ENCODE data around the gene MAZ. TPM values are rescaled to one million over a fixed set of nuclear protein-coding genes. Genes with fewer than 3 reads are reported as not detected.
A peak's percentile ranks its signal among the peaks of the same experiment; 100 is the strongest.

The MAZ gene
- total and polyA plus RNA-seq, 2 of the 13 experiments (the other 11 are each of a cell fraction or from before 2014, with no cell fraction given), result 203 to 277 TPM

GRCh38 chr16:29790183-29790948 lies 16.0 kb upstream of the MAZ start, which contains the start of gene KIF22 (continued):
- peak; percentile 33; the same call in 1 of the 2 replicates for TF ChIP-seq NFAT5 (CRISPR knock-in tag; IDR thresholded peaks at IDR 0.05)
- no peak for TF ChIP-seq THAP7 (CRISPR knock-in tag; IDR thresholded peaks at IDR 0.05)
- TF ChIP-seq KAT7 (CRISPR knock-in tag; IDR thresholded peaks at IDR 0.05; ENCODE audit: borderline replicate concordance), result peak; percentile 97
- no peak for TF ChIP-seq IRF1 (CRISPR knock-in tag; IDR thresholded peaks at IDR 0.05; ENCODE audit: low read depth)
- peak; percentile 84 for TF ChIP-seq NFE2L1 (CRISPR knock-in tag; IDR thresholded peaks at IDR 0.05; ENCODE audit: borderline replicate concordance)
- peak; percentile 90; the same call in 1 of the 2 replicates for TF ChIP-seq SPEN (CRISPR knock-in tag; IDR thresholded peaks at IDR 0.05; ENCODE audit: low read depth)
- no peak; the same call in 1 of the 2 replicates for TF ChIP-seq ZNF343 (CRISPR knock-in tag; IDR thresholded peaks at IDR 0.05)
- TF ChIP-seq POLR2A (IDR thresholded peaks at IDR 0.05; ENCODE audit: insufficient read depth in 1 of 2, low read depth in 2 of 2, low read length in 2 of 2), result peak; percentile 89
- peak; percentile 89 for TF ChIP-seq BRF2 (CRISPR knock-in tag; IDR thresholded peaks at IDR 0.05)
- TF ChIP-seq BHLHE40 (IDR thresholded peaks at IDR 0.05; ENCODE audit: low read length), result peak; percentile 60; the same call in 1 of the 2 replicates
- TF ChIP-seq E2F5 (CRISPR knock-in tag; conservative IDR thresholded peaks at IDR 0.05), result peak; percentile 97
- peak; percentile 68; the same call in 1 of the 2 replicates for TF ChIP-seq ZBTB20 (CRISPR knock-in tag; IDR thresholded peaks at IDR 0.05; ENCODE audit: borderline replicate concordance, low read depth)
- TF ChIP-seq POLR2G (IDR thresholded peaks at IDR 0.05; ENCODE audit: low read depth, low read length), result peak; percentile 89
- peak; percentile 84 for TF ChIP-seq HINFP (CRISPR knock-in tag; IDR thresholded peaks at IDR 0.05; ENCODE audit: low read depth)
- no peak for TF ChIP-seq HNF4G (IDR thresholded peaks at IDR 0.05; ENCODE audit: borderline replicate concordance, low read depth, low read length)
- 0 out of 2 replicates have a peak, but pooled peaks have one; percentile 26 for TF ChIP-seq HNF4G (CRISPR knock-in tag; IDR thresholded peaks at IDR 0.05; ENCODE audit: borderline replicate concordance, low read depth)
- peak; percentile 83 for TF ChIP-seq HNRNPK (IDR thresholded peaks at IDR 0.05; ENCODE audit: low read depth, low read length, poor library complexity, severe bottlenecking)
- peak; percentile 84; the same call in 1 of the 2 replicates for TF ChIP-seq ZNF773 (CRISPR knock-in tag; IDR thresholded peaks at IDR 0.05; ENCODE audit: borderline replicate concordance)

All from HepG2 (cell line).